Tibial artery (tissue), 4 donors: ENCODE measurements around the gene ERCC6.

ENCODE experiments used
- DNase-seq, 2 donors: peaks; one replicate each; pipeline ENCODE4 v3.0.0-alpha.2; 2019
- H3K27ac ChIP-seq, 2 donors: fragments of 200-600 bp; sonication (generic) in 1 of 2; 1 replicate in 1 of 2; 2 replicates in 1 of 2; pipeline ENCODE4 v1.5.1; 2018 to 2019; ENCODE audit warnings: mild to moderate bottlenecking in 1 of 2
- H3K27me3 ChIP-seq, 2 donors: fragments of 200-600 bp; sonication (generic) in 1 of 2; one replicate each; pipeline versions ENCODE4 v1.5.1 to v1.6.0; 2016 to 2019
- H3K36me3 ChIP-seq, 3 donors: fragments of 200-600 bp; sonication (generic) in 2 of 3; one replicate each; pipeline ENCODE4 v1.5.1; 2016 to 2019; ENCODE audit warnings: mild to moderate bottlenecking in 2 of 3
- H3K4me1 ChIP-seq, 4 donors: fragments of 200-600 bp; sonication (generic) in 2 of 4; 1 replicate in 3 of 4; 2 replicates in 1 of 4; pipeline ENCODE4 v1.5.1; 2016 to 2019
- H3K4me3 ChIP-seq, 2 donors: fragments of 200-600 bp; sonication (generic) in 1 of 2; 1 replicate in 1 of 2; 2 replicates in 1 of 2; pipeline ENCODE4 v1.5.1; 2018 to 2019; ENCODE audit warnings: mild to moderate bottlenecking in 2 of 2
- H3K9me3 ChIP-seq, 3 donors: fragments of 200-600 bp; sonication (generic) in 1 of 3; one replicate each; pipeline ENCODE4 v1.5.1; 2016 to 2019
- intact Hi-C: fragments of 100-400 bp; cut with DNase I; formaldehyde crosslinking; loops from one replicate; pipeline ENCODE4 v1.15.0; 2023; ENCODE audit warnings: low total_unique reads
- TF ChIP-seq, protein P1 (sequence below), 2 experiments: fragments of 200-600 bp in 1 of 2; fragments of 450-650 bp in 1 of 2; IDR thresholded peaks; one replicate each; pipeline ENCODE4 v1.5.1; 2017 to 2019; ENCODE audit warnings: antibody characterized with exemption in 2 of 2, mild to moderate bottlenecking in 1 of 2, moderate library complexity in 1 of 2

ERCC6 gene

DNA sequence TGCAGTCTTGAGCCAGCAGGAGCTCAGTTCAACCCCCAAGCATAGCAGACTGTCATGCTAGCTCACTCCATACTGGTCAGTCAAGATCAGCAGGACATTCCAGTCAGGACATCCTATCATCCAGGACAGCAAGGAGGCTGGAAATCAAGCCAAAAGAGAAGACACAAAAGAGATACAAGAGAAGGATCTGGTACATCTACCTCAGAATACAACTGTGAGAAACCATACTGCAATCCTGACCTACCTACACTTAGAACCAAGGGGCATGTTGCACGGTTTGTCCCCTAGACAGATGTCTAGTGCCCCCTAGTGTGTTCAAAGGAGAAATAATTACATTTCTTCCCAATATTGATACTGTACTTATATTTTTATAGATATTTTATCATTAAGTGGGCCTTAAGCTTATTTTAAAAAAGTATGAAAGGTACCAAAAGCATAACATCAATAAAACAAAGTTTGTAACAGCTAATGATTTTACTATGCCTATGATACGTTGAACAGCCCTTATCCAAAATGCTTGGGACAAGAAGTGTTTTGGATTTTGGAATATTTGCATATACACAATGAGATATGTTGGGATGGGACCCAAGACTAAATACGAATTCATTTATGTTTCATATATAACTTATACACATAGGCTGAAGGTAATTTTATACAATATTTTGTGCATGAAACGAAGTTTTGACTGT is 26.7 kb downstream of the ERCC6 start:
- DNase-seq = no peak
- Histone ChIP-seq H3K9me3 (no peaks in the 10 kb centered on the region), H3K36me3 (peaks cover 5 to 32% (median 8%) of the 10 kb centered on the region in 3 donors), H3K27ac (no peak overlapping the region), H3K4me3 (no peak overlapping the region), H3K27me3 (no peaks in the 10 kb centered on the region), H3K4me1 (no peaks in the 10 kb centered on the region)
- TF ChIP-seq, protein P1, sequence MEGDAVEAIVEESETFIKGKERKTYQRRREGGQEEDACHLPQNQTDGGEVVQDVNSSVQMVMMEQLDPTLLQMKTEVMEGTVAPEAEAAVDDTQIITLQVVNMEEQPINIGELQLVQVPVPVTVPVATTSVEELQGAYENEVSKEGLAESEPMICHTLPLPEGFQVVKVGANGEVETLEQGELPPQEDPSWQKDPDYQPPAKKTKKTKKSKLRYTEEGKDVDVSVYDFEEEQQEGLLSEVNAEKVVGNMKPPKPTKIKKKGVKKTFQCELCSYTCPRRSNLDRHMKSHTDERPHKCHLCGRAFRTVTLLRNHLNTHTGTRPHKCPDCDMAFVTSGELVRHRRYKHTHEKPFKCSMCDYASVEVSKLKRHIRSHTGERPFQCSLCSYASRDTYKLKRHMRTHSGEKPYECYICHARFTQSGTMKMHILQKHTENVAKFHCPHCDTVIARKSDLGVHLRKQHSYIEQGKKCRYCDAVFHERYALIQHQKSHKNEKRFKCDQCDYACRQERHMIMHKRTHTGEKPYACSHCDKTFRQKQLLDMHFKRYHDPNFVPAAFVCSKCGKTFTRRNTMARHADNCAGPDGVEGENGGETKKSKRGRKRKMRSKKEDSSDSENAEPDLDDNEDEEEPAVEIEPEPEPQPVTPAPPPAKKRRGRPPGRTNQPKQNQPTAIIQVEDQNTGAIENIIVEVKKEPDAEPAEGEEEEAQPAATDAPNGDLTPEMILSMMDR (IDR thresholded peaks at IDR 0.05) = peak; percentile 16 to 25
- intact Hi-C loops = loop anchor here (10.0 kb wide), 1 partner anchor 527 kb away; no protein-coding TSS in a partner anchor

DNA sequence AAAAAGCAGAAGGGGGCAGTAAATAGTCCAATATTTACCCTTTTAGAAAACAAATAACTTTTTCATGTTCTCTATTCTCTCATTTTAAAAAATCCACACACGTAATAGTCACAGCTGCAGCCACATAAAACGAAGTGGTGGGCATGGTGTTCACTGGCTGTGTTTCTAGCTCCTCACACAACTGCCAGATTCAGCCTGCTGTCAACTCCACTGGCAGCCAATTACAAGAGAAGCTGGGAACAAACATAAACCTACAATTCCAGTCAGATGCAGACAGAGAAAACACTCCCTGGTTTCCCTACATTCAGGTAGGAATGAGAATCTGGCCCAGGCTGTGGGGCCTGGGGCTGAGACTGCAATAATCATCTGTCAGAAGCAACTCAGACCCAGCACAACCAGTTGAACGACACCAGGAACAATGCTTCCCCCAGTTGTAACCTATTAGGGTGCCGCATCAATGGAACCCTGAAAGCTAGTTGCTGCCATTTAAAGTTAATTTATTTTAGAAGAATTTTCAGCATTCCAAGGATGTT is 29.1 kb downstream of the ERCC6 start:
- intact Hi-C loops = loop anchor here (10.0 kb wide), 1 partner anchor 525 kb away; no protein-coding TSS in a partner anchor
- Histone ChIP-seq H3K36me3 (peaks cover 0 to 11% (median 0%) of the 10 kb centered on the region in 3 donors), H3K27me3 (no peaks in the 10 kb centered on the region), H3K27ac (no peak overlapping the region), H3K9me3 (no peaks in the 10 kb centered on the region), H3K4me1 (no peaks in the 10 kb centered on the region), H3K4me3 (no peak overlapping the region)
- no peak for DNase-seq
- TF ChIP-seq, protein P1 (IDR thresholded peaks at IDR 0.05) = no peak

DNA sequence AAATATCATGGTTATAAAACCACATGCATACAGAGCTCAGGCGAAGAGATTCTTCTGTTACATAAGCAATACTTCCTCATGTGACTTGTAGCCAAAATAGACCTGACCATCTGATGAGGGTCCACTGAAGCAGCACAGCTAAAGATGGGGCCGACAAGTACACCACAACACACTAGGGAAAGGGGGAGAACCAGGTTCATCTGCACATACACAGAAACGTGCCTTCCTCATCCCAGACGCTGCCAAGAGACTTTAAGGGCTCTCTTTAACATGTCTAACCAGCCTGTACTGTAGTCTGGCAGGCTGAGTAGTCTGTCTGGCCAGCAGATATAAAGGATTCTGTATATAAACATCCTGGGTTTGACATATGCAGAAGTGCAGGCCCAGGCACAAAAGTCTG is 30.3 kb downstream of the ERCC6 start:
- no peak overlapping the region for H3K27ac ChIP-seq
- TF ChIP-seq, protein P1 (IDR thresholded peaks at IDR 0.05) = no peak
- H3K27me3 ChIP-seq = no peaks in the 10 kb centered on the region
- DNase-seq = no peak
- H3K9me3 ChIP-seq = no peaks in the 10 kb centered on the region
- H3K4me1 ChIP-seq = no peaks in the 10 kb centered on the region
- intact Hi-C loops = no loop called here
- H3K36me3 ChIP-seq = peaks cover 0 to 7% (median 0%) of the 10 kb centered on the region in 3 donors
- H3K4me3 ChIP-seq = no peak overlapping the region

DNA sequence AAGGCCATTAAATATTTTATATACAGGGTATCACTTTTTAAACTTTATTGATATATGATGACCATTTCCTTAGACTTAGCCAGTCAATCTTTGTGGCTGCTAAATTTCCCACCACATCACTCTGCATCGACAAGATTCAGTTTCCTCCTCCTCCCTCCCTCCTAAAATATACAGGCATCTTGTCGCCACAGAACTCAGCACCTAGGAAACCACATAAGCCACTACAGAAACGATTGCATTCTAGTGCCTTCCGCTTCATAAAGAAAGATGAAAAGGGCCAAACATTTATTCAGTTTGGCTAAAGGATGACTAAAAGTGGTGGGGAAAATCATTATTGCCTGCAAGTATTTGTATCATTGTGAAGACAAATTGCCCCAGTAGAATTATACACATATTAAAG is 30.7 kb downstream of the ERCC6 start:
- Histone ChIP-seq H3K27ac (no peak overlapping the region), H3K36me3 (peaks cover 0 to 7% (median 0%) of the 10 kb centered on the region in 3 donors), H3K4me3 (no peak overlapping the region), H3K27me3 (no peaks in the 10 kb centered on the region), H3K9me3 (no peaks in the 10 kb centered on the region), H3K4me1 (no peaks in the 10 kb centered on the region)
- no peak for DNase-seq
- TF ChIP-seq, protein P1 (IDR thresholded peaks at IDR 0.05) = no peak
- intact Hi-C loops = no loop called here

DNA sequence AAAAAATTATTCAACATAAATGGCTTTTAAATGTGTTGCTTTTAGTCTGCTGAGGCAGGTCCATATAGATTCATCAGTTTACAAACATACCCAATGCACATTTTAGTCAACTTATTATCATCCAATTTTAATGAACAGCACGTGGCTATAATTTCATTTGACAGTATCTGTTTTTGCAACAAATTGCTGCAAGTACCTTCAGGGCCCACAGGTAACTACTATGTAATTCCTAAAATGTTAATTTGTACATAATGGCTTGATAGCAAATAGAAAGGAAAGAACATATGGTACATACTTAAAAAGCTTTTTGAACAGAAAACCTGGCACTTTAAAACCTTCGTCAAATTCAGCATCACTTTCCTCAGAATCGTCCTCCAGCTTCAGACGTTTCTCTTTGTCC is 33.3 kb downstream of the ERCC6 start:
- H3K9me3 ChIP-seq = no peaks in the 10 kb centered on the region
- peaks cover 0 to 2% (median 0%) of the 10 kb centered on the region in 3 donors for H3K36me3 ChIP-seq
- no peak overlapping the region for H3K27ac ChIP-seq
- no peak overlapping the region for H3K4me3 ChIP-seq
- intact Hi-C loops = no loop called here
- DNase-seq = no peak
- H3K27me3 ChIP-seq = no peaks in the 10 kb centered on the region
- no peaks in the 10 kb centered on the region for H3K4me1 ChIP-seq
- TF ChIP-seq, protein P1 (IDR thresholded peaks at IDR 0.05) = no peak
